ENCODE results near the gene DARS1. TPM values are rescaled to one million over a fixed set of nuclear protein-coding genes. Genes with fewer than 3 reads are reported as not detected.

The DARS1 gene
- polyA plus RNA-seq, 3 donors, result 24.4 to 53.0 (median 46.2) TPM

DNA sequence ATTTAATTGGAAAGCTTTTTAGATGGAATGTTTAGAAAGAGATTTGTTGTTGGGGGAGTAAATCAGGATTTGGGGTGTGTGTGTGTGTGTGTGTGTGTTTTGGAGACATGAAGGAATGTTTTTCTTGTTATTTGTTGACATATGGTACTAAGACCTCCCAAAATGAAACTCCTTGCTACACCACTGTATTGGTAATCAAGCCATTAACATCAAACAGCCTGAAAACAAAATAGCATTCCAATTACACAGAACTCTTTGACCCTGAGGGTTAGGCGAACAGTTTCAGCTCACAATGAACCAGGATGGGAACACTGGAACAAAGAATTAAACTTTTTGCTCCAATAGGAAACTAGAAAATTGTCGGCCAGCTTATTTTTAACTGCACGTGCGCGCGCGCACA, 41.7 kb upstream of the DARS1 start:
- no peak overlapping the region for H3K9ac ChIP-seq (ENCODE audit: insufficient read depth, low read length, poor library complexity, severe bottlenecking)
- peaks cover 43% of the 10 kb centered on the region for H3K4me1 Mint-ChIP-seq
- H3K27me3 Mint-ChIP-seq (ENCODE audit: low read depth in 3 of 3), result peaks cover 0 to 1% (median 0%) of the 10 kb centered on the region in 3 donors
- H3K9me3 Mint-ChIP-seq, result peaks cover 0 to 3% (median 0%) of the 10 kb centered on the region in 7 donors
- no peaks in the 10 kb centered on the region for H3K36me3 ChIP-seq (replicated peaks in 1 of 2; ENCODE audit: control insufficient read depth in 1 of 2, insufficient read depth in 2 of 2, low read length in 2 of 2)
- H3K27me3 ChIP-seq (ENCODE audit: control insufficient read depth in 2 of 2, insufficient read depth in 2 of 2, low read length in 2 of 2), result no peaks in the 10 kb centered on the region
- peaks cover 41 to 46% of the 10 kb centered on the region in 2 donors for H3K4me1 ChIP-seq (ENCODE audit: control insufficient read depth in 1 of 2, insufficient read depth in 2 of 2, low read length in 2 of 2)
- no peaks in the 10 kb centered on the region for H3K9me3 ChIP-seq (replicated peaks in 1 of 2; ENCODE audit: control insufficient read depth in 1 of 2, insufficient read depth in 1 of 2, low read length in 2 of 2)
- no peak overlapping the region for H2AFZ ChIP-seq (ENCODE audit: insufficient read depth, low read depth, low read length, poor library complexity, severe bottlenecking)
- WGBS (ENCODE audit: insufficient coverage), result 100% methylated on average over 4 of the region's 7 CpGs
- H4K20me1 ChIP-seq (ENCODE audit: insufficient read depth, low read length), result no peaks in the 10 kb centered on the region
- H3K27ac ChIP-seq (ENCODE audit: low read depth in 1 of 2, low read length in 2 of 2), result no peak overlapping the region
- peaks cover 11% of the 10 kb centered on the region for H3K79me2 ChIP-seq (ENCODE audit: insufficient read depth, low read length)
- intact Hi-C loops (cut with micrococcal nuclease), result no loop called here
- H3K4me3 ChIP-seq (replicated peaks in 1 of 3; ENCODE audit: low read depth in 2 of 3, low read length in 3 of 3), result no peak overlapping the region
- DNase-seq, result no peak
- no peak overlapping the region for H3K4me3 Mint-ChIP-seq
- TF ChIP-seq, protein P1, sequence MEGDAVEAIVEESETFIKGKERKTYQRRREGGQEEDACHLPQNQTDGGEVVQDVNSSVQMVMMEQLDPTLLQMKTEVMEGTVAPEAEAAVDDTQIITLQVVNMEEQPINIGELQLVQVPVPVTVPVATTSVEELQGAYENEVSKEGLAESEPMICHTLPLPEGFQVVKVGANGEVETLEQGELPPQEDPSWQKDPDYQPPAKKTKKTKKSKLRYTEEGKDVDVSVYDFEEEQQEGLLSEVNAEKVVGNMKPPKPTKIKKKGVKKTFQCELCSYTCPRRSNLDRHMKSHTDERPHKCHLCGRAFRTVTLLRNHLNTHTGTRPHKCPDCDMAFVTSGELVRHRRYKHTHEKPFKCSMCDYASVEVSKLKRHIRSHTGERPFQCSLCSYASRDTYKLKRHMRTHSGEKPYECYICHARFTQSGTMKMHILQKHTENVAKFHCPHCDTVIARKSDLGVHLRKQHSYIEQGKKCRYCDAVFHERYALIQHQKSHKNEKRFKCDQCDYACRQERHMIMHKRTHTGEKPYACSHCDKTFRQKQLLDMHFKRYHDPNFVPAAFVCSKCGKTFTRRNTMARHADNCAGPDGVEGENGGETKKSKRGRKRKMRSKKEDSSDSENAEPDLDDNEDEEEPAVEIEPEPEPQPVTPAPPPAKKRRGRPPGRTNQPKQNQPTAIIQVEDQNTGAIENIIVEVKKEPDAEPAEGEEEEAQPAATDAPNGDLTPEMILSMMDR (IDR thresholded peaks at IDR 0.05), result no peak
- H3K4me2 ChIP-seq (replicated peaks; ENCODE audit: extremely low read depth, low read length, poor library complexity, severe bottlenecking), result no peak overlapping the region
- no peak overlapping the region for H3K27ac Mint-ChIP-seq
- H3K36me3 Mint-ChIP-seq, result no peaks in the 10 kb centered on the region

DNA sequence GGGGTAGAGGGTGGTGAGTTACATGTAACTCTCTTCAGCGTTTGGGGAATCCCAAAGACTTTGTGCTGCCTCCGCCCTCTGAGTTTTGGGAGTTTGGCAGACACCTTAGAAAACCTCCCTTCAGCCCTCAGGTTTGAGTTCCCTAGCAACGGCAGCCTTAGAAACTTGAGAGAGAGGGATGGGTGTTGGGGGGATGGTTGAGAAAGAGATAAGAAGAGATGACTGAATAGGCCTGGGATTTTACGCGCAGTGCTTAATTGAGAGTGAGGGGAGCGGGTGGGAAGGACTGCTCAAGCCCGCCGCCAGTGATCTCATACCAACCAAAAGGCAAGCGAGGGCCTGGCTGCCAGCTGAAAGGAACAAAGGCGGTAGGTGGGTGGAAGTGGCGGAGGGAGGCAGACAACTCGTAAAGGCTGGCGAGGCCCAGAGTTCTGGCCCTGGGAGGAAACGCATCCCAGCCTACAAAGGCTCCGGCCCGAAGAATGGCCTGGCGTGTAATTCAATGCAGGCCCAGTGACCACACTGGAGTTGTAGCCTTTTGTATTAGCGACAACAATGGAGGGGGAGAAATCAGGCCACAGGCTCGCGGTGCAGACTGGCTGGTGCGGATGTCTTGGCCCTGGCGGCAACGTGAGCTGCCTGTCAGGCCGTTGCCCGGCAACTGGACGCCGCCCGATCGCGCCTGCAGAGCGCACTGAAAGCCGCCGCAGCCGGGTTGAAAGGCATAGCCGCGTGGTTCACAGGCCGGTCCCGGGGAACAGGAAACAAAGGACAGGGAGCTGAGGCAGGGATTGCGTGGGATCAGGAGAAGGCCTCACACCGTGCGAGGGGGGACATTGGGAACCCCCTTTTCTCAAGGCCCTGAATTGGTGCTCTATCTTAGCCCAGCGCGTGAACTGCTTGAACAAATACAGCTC, 39.9 kb upstream of the DARS1 start:
- H3K4me3 ChIP-seq (replicated peaks in 1 of 3; ENCODE audit: low read depth in 2 of 3, low read length in 3 of 3), result peak overlapping the region in 1 of 3 experiments; percentile 47
- Mint-ChIP-seq H3K4me3 (peak overlapping the region; percentile 66 to 84), H3K9me3 (peaks cover 0 to 3% (median 0%) of the 10 kb centered on the region in 7 donors), H3K27ac (peak overlapping the region in 6 of 7 donors; percentile 52 to 80 (median 73)), H3K27me3 (ENCODE audit: low read depth in 3 of 3) (peaks cover 0 to 1% (median 0%) of the 10 kb centered on the region in 3 donors), H3K36me3 (no peaks in the 10 kb centered on the region), H3K4me1 (peaks cover 57% of the 10 kb centered on the region)
- no peaks in the 10 kb centered on the region for H3K36me3 ChIP-seq (replicated peaks in 1 of 2; ENCODE audit: control insufficient read depth in 1 of 2, insufficient read depth in 2 of 2, low read length in 2 of 2)
- peak overlapping the region; percentile 62 for H2AFZ ChIP-seq (ENCODE audit: insufficient read depth, low read depth, low read length, poor library complexity, severe bottlenecking)
- H3K79me2 ChIP-seq (ENCODE audit: insufficient read depth, low read length), result peaks cover 24% of the 10 kb centered on the region
- H3K4me1 ChIP-seq (ENCODE audit: control insufficient read depth in 1 of 2, insufficient read depth in 2 of 2, low read length in 2 of 2), result peaks cover 58 to 64% of the 10 kb centered on the region in 2 donors
- no peak overlapping the region for H3K27ac ChIP-seq (ENCODE audit: low read depth in 1 of 2, low read length in 2 of 2)
- WGBS (ENCODE audit: insufficient coverage), result 45% methylated on average over 37 of the region's 43 CpGs
- no peaks in the 10 kb centered on the region for H3K27me3 ChIP-seq (ENCODE audit: control insufficient read depth in 2 of 2, insufficient read depth in 2 of 2, low read length in 2 of 2)
- no peaks in the 10 kb centered on the region for H4K20me1 ChIP-seq (ENCODE audit: insufficient read depth, low read length)
- intact Hi-C loops (cut with micrococcal nuclease), result no loop called here
- peak; percentile 33 to 56 (median 49) for DNase-seq
- H3K4me2 ChIP-seq (replicated peaks; ENCODE audit: extremely low read depth, low read length, poor library complexity, severe bottlenecking), result peak overlapping the region; percentile 64
- TF ChIP-seq, protein P1 (IDR thresholded peaks at IDR 0.05), result no peak
- no peaks in the 10 kb centered on the region for H3K9me3 ChIP-seq (replicated peaks in 1 of 2; ENCODE audit: control insufficient read depth in 1 of 2, insufficient read depth in 1 of 2, low read length in 2 of 2)
- no peak overlapping the region for H3K9ac ChIP-seq (ENCODE audit: insufficient read depth, low read length, poor library complexity, severe bottlenecking)
